ENCODE results near the gene REEP6.

Gene REEP6

GRCh38 chr19:1491114-1491848, at the start of gene REEP6:
Gene REEP6 (plus strand): TSS chr19:1491181. CDS start chr19:1491270, 89 bp downstream.
- H3K9ac ChIP-seq (ENCODE audit: low read length): peak within 1 kb of the TSS; percentile 75
- H3K9me3 ChIP-seq (ENCODE audit: control insufficient read depth, low read length): no peaks in the 10 kb centered on the region
- peaks cover 17% of the 10 kb centered on the region for H3K27me3 ChIP-seq (replicated peaks; ENCODE audit: control insufficient read depth, insufficient read depth, low read length)
- H3K36me3 ChIP-seq (ENCODE audit: control insufficient read depth, insufficient read depth, low read length, severe bottlenecking): no peaks in the 10 kb centered on the region
- H3K4me3 ChIP-seq (ENCODE audit: low read length): peak within 1 kb of the TSS; percentile 88
- DNase-seq (ENCODE audit: low read depth): no peak
- H3K4me1 ChIP-seq (ENCODE audit: control insufficient read depth, insufficient read depth, low read length): peaks cover 19% of the 10 kb centered on the region

- peak overlapping the region; percentile 56 for H3K9ac ChIP-seq (ENCODE audit: low read length)
- H3K9me3 ChIP-seq (ENCODE audit: control insufficient read depth, low read length): no peaks in the 10 kb centered on the region
- H3K4me3 ChIP-seq (ENCODE audit: low read length): no peak overlapping the region
- peaks cover 21% of the 10 kb centered on the region for H3K4me1 ChIP-seq (ENCODE audit: control insufficient read depth, insufficient read depth, low read length)
- H3K27me3 ChIP-seq (replicated peaks; ENCODE audit: control insufficient read depth, insufficient read depth, low read length): peaks cover under 1% of the 10 kb centered on the region
- H3K36me3 ChIP-seq (ENCODE audit: control insufficient read depth, insufficient read depth, low read length, severe bottlenecking): peaks cover 38% of the 10 kb centered on the region
- no peak for DNase-seq (ENCODE audit: low read depth)
Measured at GRCh38 chr19:1441677-1442438, 49.1 kb upstream of the REEP6 start.

GRCh38 chr19:1445185-1445931, 45.6 kb upstream of the REEP6 start:
- peak; percentile 88 for DNase-seq (ENCODE audit: low read depth)
- H3K27me3 ChIP-seq (replicated peaks; ENCODE audit: control insufficient read depth, insufficient read depth, low read length): peaks cover 22% of the 10 kb centered on the region
- H3K36me3 ChIP-seq (ENCODE audit: control insufficient read depth, insufficient read depth, low read length, severe bottlenecking): peaks cover 28% of the 10 kb centered on the region
- H3K4me3 ChIP-seq (ENCODE audit: low read length): peak overlapping the region; percentile 44
- H3K9ac ChIP-seq (ENCODE audit: low read length): no peak overlapping the region
- H3K4me1 ChIP-seq (ENCODE audit: control insufficient read depth, insufficient read depth, low read length): peaks cover 11% of the 10 kb centered on the region
- H3K9me3 ChIP-seq (ENCODE audit: control insufficient read depth, low read length): no peaks in the 10 kb centered on the region

- Histone ChIP-seq H3K9me3 (ENCODE audit: control insufficient read depth, low read length) (no peaks in the 10 kb centered on the region), H3K9ac (ENCODE audit: low read length) (no peak overlapping the region), H3K36me3 (ENCODE audit: control insufficient read depth, insufficient read depth, low read length, severe bottlenecking) (peaks cover 21% of the 10 kb centered on the region), H3K27me3 (replicated peaks; ENCODE audit: control insufficient read depth, insufficient read depth, low read length) (peaks cover 29% of the 10 kb centered on the region), H3K4me3 (ENCODE audit: low read length) (no peak overlapping the region), H3K4me1 (ENCODE audit: control insufficient read depth, insufficient read depth, low read length) (peaks cover 5% of the 10 kb centered on the region)
- DNase-seq (ENCODE audit: low read depth): peak; percentile 81
Measured at GRCh38 chr19:1445932-1446712, 44.9 kb upstream of the REEP6 start.

GRCh38 chr19:1446713-1447481, 44.1 kb upstream of the REEP6 start:
- Histone ChIP-seq H3K4me3 (ENCODE audit: low read length) (no peak overlapping the region), H3K4me1 (ENCODE audit: control insufficient read depth, insufficient read depth, low read length) (peaks cover 4% of the 10 kb centered on the region), H3K9ac (ENCODE audit: low read length) (no peak overlapping the region), H3K27me3 (replicated peaks; ENCODE audit: control insufficient read depth, insufficient read depth, low read length) (peaks cover 34% of the 10 kb centered on the region), H3K36me3 (ENCODE audit: control insufficient read depth, insufficient read depth, low read length, severe bottlenecking) (peaks cover 13% of the 10 kb centered on the region), H3K9me3 (ENCODE audit: control insufficient read depth, low read length) (no peaks in the 10 kb centered on the region)
- DNase-seq (ENCODE audit: low read depth): peak; percentile 51

GRCh38 chr19:1447504-1447903, 43.5 kb upstream of the REEP6 start:
- peaks cover 39% of the 10 kb centered on the region for H3K27me3 ChIP-seq (replicated peaks; ENCODE audit: control insufficient read depth, insufficient read depth, low read length)

GRCh38 chr19:1447944-1448343, 43.0 kb upstream of the REEP6 start:
- Histone ChIP-seq H3K27me3 (replicated peaks; ENCODE audit: control insufficient read depth, insufficient read depth, low read length) (peaks cover 43% of the 10 kb centered on the region), H3K9ac (ENCODE audit: low read length) (no peak overlapping the region), H3K36me3 (ENCODE audit: control insufficient read depth, insufficient read depth, low read length, severe bottlenecking) (peaks cover 2% of the 10 kb centered on the region), H3K4me1 (ENCODE audit: control insufficient read depth, insufficient read depth, low read length) (peaks cover 4% of the 10 kb centered on the region), H3K4me3 (ENCODE audit: low read length) (no peak overlapping the region), H3K9me3 (ENCODE audit: control insufficient read depth, low read length) (no peaks in the 10 kb centered on the region)
- no peak for DNase-seq (ENCODE audit: low read depth)

More at GRCh38 chr19:1447504-1447903, 43.5 kb upstream of the REEP6 start:
- Histone ChIP-seq H3K9me3 (ENCODE audit: control insufficient read depth, low read length) (no peaks in the 10 kb centered on the region), H3K36me3 (ENCODE audit: control insufficient read depth, insufficient read depth, low read length, severe bottlenecking) (peaks cover 7% of the 10 kb centered on the region), H3K9ac (ENCODE audit: low read length) (no peak overlapping the region), H3K4me1 (ENCODE audit: control insufficient read depth, insufficient read depth, low read length) (peaks cover 4% of the 10 kb centered on the region), H3K4me3 (ENCODE audit: low read length) (no peak overlapping the region)
- no peak for DNase-seq (ENCODE audit: low read depth)

- Histone ChIP-seq H3K9ac (ENCODE audit: low read length) (no peak within 1 kb of the TSS), H3K36me3 (ENCODE audit: control insufficient read depth, insufficient read depth, low read length, severe bottlenecking) (no peaks in the 10 kb centered on the region), H3K4me3 (ENCODE audit: low read length) (no peak within 1 kb of the TSS), H3K9me3 (ENCODE audit: control insufficient read depth, low read length) (no peaks in the 10 kb centered on the region), H3K27me3 (replicated peaks; ENCODE audit: control insufficient read depth, insufficient read depth, low read length) (peaks cover 46% of the 10 kb centered on the region), H3K4me1 (ENCODE audit: control insufficient read depth, insufficient read depth, low read length) (peaks cover 9% of the 10 kb centered on the region)
- DNase-seq (ENCODE audit: low read depth): peak; percentile 81
Measured at GRCh38 chr19:1449467-1450442, 41.2 kb upstream of the REEP6 start, which contains the start of gene APC2. Gene APC2 (plus strand): TSS chr19:1450121. CDS start chr19:1453002, 2,881 bp downstream.

Data from adipocyte (in vitro differentiated cells).